Keratinocyte (primary cell): Measurements from ENCODE around the gene MICALL2.

ENCODE experiments used
- EZH2 ChIP-seq: IDR thresholded peaks from one replicate; pipeline ENCODE4 v1.6.1; 2012; ENCODE audit warnings: inconsistent platforms, mild to moderate bottlenecking, low read length, moderate library complexity
- TF ChIP-seq, protein P1 (sequence below), 3 experiments: IDR thresholded peaks in 1 of 3; conservative IDR thresholded peaks in 1 of 3; optimal IDR thresholded peaks in 1 of 3; 2 replicates in 2 of 3; 3 replicates in 1 of 3; pipeline versions ENCODE3 to v1.5.1; 2011; ENCODE audit warnings: low read length in 3 of 3, mild to moderate bottlenecking in 3 of 3, moderate library complexity in 2 of 3, control low read depth in 1 of 3, inconsistent platforms in 1 of 3; ENCODE audit not compliant: insufficient read depth in 2 of 3; ENCODE audit errors: extremely low read depth in 1 of 3

DNA sequence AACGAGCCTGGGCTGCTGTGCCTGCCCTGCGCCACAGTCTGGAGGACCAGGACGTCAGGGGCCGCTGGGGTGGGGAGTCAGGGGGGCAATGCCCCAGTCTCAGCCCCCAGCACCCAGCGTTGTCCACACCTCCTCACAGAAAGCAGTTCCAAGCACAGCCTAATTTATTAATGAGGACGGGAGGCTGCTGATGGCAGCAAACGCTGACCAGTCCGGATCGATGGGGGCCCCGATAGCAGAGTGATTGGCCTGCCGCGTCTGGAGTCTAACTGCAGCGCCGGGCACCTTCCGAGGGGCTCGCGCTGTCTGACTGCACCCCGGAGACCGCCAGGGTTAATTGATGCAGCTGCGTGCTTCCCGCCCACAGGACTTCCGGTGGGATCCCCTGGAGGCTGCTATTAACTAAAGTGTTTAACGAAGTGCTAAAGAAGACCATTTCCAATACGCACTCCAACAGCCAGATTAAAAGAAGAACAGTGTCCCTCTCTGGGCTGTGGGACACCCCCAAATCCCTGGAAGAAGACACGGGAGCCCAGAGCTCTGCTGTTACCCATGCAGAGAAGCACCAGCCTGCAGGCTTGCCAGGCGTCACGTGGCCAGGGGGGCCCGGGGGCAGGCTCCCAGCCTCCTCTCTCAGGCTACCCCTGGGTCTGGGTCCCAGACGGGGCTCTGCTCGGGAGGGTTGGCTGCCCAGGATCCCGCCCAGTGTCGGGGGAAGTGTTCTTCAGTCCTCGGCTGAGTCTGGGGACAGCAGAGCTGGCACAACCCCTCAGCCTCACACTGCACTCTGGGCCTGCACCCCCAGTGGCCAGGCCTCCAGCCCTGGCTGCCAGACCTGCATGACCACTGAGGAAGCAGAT lies 63.8 kb downstream of the MICALL2 start:
- TF ChIP-seq, protein P1, sequence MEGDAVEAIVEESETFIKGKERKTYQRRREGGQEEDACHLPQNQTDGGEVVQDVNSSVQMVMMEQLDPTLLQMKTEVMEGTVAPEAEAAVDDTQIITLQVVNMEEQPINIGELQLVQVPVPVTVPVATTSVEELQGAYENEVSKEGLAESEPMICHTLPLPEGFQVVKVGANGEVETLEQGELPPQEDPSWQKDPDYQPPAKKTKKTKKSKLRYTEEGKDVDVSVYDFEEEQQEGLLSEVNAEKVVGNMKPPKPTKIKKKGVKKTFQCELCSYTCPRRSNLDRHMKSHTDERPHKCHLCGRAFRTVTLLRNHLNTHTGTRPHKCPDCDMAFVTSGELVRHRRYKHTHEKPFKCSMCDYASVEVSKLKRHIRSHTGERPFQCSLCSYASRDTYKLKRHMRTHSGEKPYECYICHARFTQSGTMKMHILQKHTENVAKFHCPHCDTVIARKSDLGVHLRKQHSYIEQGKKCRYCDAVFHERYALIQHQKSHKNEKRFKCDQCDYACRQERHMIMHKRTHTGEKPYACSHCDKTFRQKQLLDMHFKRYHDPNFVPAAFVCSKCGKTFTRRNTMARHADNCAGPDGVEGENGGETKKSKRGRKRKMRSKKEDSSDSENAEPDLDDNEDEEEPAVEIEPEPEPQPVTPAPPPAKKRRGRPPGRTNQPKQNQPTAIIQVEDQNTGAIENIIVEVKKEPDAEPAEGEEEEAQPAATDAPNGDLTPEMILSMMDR (optimal IDR thresholded peaks at IDR 0.05 in 1 of 3, IDR thresholded peaks at IDR 0.05 in 1 of 3, conservative IDR thresholded peaks at IDR 0.05 in 1 of 3; ENCODE audit: extremely low read depth in 1 of 3, insufficient read depth in 2 of 3, low read length in 3 of 3) = no peak
- TF ChIP-seq EZH2 = no peak
